PFSK-1 (cell line): ENCODE measurements around the gene CNDP2.

Source experiments
- POLR2AphosphoS5 ChIP-seq: IDR thresholded peaks from 2 replicates; pipeline ENCODE4 v1.6.1; 2012; ENCODE audit warnings: low read depth, mild to moderate bottlenecking, control low read depth, low read length, moderate library complexity
- SIN3A ChIP-seq: IDR thresholded peaks from 2 replicates; pipeline ENCODE4 v1.6.1; 2012; ENCODE audit warnings: mild to moderate bottlenecking, low read length, moderate library complexity, borderline replicate concordance; ENCODE audit not compliant: insufficient read depth
- TAF1 ChIP-seq: IDR thresholded peaks from 2 replicates; pipeline ENCODE4 v1.6.1; 2012; ENCODE audit warnings: low read length, control low read depth, borderline replicate concordance; ENCODE audit not compliant: insufficient read depth
- TF ChIP-seq, protein P1 (sequence below), 2 experiments: IDR thresholded peaks; 2 replicates each; pipeline versions ENCODE4 v1.6.1 to v1.8.0; 2011 to 2012; ENCODE audit warnings: low read depth in 2 of 2, low read length in 2 of 2, control low read depth in 1 of 2, inconsistent platforms in 1 of 2, mild to moderate bottlenecking in 1 of 2, moderate library complexity in 1 of 2; ENCODE audit not compliant: insufficient read depth in 1 of 2

- TF ChIP-seq, protein P1, sequence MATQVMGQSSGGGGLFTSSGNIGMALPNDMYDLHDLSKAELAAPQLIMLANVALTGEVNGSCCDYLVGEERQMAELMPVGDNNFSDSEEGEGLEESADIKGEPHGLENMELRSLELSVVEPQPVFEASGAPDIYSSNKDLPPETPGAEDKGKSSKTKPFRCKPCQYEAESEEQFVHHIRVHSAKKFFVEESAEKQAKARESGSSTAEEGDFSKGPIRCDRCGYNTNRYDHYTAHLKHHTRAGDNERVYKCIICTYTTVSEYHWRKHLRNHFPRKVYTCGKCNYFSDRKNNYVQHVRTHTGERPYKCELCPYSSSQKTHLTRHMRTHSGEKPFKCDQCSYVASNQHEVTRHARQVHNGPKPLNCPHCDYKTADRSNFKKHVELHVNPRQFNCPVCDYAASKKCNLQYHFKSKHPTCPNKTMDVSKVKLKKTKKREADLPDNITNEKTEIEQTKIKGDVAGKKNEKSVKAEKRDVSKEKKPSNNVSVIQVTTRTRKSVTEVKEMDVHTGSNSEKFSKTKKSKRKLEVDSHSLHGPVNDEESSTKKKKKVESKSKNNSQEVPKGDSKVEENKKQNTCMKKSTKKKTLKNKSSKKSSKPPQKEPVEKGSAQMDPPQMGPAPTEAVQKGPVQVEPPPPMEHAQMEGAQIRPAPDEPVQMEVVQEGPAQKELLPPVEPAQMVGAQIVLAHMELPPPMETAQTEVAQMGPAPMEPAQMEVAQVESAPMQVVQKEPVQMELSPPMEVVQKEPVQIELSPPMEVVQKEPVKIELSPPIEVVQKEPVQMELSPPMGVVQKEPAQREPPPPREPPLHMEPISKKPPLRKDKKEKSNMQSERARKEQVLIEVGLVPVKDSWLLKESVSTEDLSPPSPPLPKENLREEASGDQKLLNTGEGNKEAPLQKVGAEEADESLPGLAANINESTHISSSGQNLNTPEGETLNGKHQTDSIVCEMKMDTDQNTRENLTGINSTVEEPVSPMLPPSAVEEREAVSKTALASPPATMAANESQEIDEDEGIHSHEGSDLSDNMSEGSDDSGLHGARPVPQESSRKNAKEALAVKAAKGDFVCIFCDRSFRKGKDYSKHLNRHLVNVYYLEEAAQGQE (IDR thresholded peaks at IDR 0.05; ENCODE audit: insufficient read depth in 1 of 2, low read depth in 2 of 2, low read length in 2 of 2) = no peak
- TF ChIP-seq SIN3A (no peak), POLR2AphosphoS5 (no peak), TAF1 (no peak)
Observed at GRCh38 chr18:74456017-74456348, 40.2 kb upstream of the CNDP2 start.
